ENCODE data around the gene CERS5. TPM values are rescaled to one million over a fixed set of nuclear protein-coding genes. Genes with fewer than 3 reads are reported as not detected.

The CERS5 gene
- total RNA-seq, 2 experiments from 2014 or later = 33.9 to 39.5 TPM

- ATAC-seq (no peak), DNase-seq (no peak)
- H3K27ac Mint-ChIP-seq = peak overlapping the region; percentile 36
- H3K27me3 Mint-ChIP-seq = no peaks in the 10 kb centered on the region
- no peaks in the 10 kb centered on the region for H3K9me3 Mint-ChIP-seq
- no peak for TF ChIP-seq CTCF (IDR thresholded peaks at IDR 0.05)
- no peak overlapping the region for H3K4me3 Mint-ChIP-seq
- H3K36me3 Mint-ChIP-seq (ENCODE audit: low read depth) = peaks cover 15% of the 10 kb centered on the region
- ChIA-PET POLR2A (interaction anchor here (4.6 kb wide), 1 partner anchor 9 kb away, joined by 23 read pairs; the partner anchor contains the start of gene COX14), CTCF (interaction anchor here (1.4 to 7.6 kb wide), 3 partner anchors 9 to 11 kb away, joined by 3 to 54 read pairs (median 7); partner anchors contain the start of gene COX14)
- H3K4me1 Mint-ChIP-seq (ENCODE audit: low read depth) = peaks cover 19% of the 10 kb centered on the region
- intact Hi-C loops (cut with micrococcal nuclease) = no loop called here
Observed at GRCh38 chr12:50121641-50122040, 45.5 kb downstream of the CERS5 start.

GRCh38 chr12:50120953-50121352, 46.2 kb downstream of the CERS5 start:
- Mint-ChIP-seq H3K27me3 (no peaks in the 10 kb centered on the region), H3K9me3 (no peaks in the 10 kb centered on the region), H3K27ac (no peak overlapping the region), H3K4me3 (no peak overlapping the region), H3K4me1 (ENCODE audit: low read depth) (peaks cover 24% of the 10 kb centered on the region), H3K36me3 (ENCODE audit: low read depth) (peaks cover 17% of the 10 kb centered on the region)
- POLR2A ChIA-PET = interaction anchor here (0.6 to 1.4 kb wide), 4 partner anchors 9 to 325 kb away, joined by 3 to 4 read pairs (median 4); partner anchors contain the start of gene COX14
- intact Hi-C loops (cut with micrococcal nuclease) = no loop called here
- no peak for ATAC-seq
- CTCF ChIA-PET = interaction anchor here (1.4 to 7.6 kb wide), 3 partner anchors 10 to 12 kb away, joined by 3 to 54 read pairs (median 7); partner anchors contain the start of gene COX14
- DNase-seq = no peak
- no peak for TF ChIP-seq CTCF (IDR thresholded peaks at IDR 0.05)

- ChIA-PET POLR2A (interaction anchor here (0.6 to 1.4 kb wide), 4 partner anchors 8 to 324 kb away, joined by 3 to 4 read pairs (median 4); partner anchors contain the start of gene COX14), CTCF (interaction anchor here (1.4 to 7.6 kb wide), 4 partner anchors 9 to 55 kb away, joined by 3 to 54 read pairs (median 6); partner anchors contain the start of gene COX14)
- peaks cover 20% of the 10 kb centered on the region for H3K36me3 Mint-ChIP-seq (ENCODE audit: low read depth)
- intact Hi-C loops (cut with micrococcal nuclease) = no loop called here
- no peak overlapping the region for H3K27ac Mint-ChIP-seq
- H3K4me3 Mint-ChIP-seq = no peak overlapping the region
- TF ChIP-seq CTCF (IDR thresholded peaks at IDR 0.05) = no peak
- H3K27me3 Mint-ChIP-seq = no peaks in the 10 kb centered on the region
- no peak for DNase-seq
- H3K9me3 Mint-ChIP-seq = no peaks in the 10 kb centered on the region
- H3K4me1 Mint-ChIP-seq (ENCODE audit: low read depth) = peaks cover 24% of the 10 kb centered on the region
- ATAC-seq = no peak
Observed at GRCh38 chr12:50120521-50120920, 46.6 kb downstream of the CERS5 start.

GRCh38 chr12:50119387-50119786, 47.8 kb downstream of the CERS5 start:
- Mint-ChIP-seq H3K27me3 (no peaks in the 10 kb centered on the region), H3K9me3 (no peaks in the 10 kb centered on the region), H3K4me1 (ENCODE audit: low read depth) (peaks cover 21% of the 10 kb centered on the region), H3K4me3 (no peak overlapping the region), H3K36me3 (ENCODE audit: low read depth) (peaks cover 21% of the 10 kb centered on the region), H3K27ac (no peak overlapping the region)
- ChIA-PET POLR2A (no interaction called here), CTCF (interaction anchor here (0.8 to 7.6 kb wide), 4 partner anchors 8 to 81 kb away, joined by 3 to 54 read pairs (median 4); partner anchors contain the start of gene COX14)
- intact Hi-C loops (cut with micrococcal nuclease) = loop anchor here (10.0 kb wide), 1 partner anchor 195 kb away; no protein-coding TSS in a partner anchor
- no peak for TF ChIP-seq CTCF (IDR thresholded peaks at IDR 0.05)
- ATAC-seq (no peak), DNase-seq (no peak)

GRCh38 chr12:50117057-50117622, 50.0 kb downstream of the CERS5 start:
- no peak for DNase-seq

More at GRCh38 chr12:50117057-50117622, 50.0 kb downstream of the CERS5 start:
- Mint-ChIP-seq H3K4me3 (no peak overlapping the region), H3K27me3 (no peaks in the 10 kb centered on the region), H3K36me3 (ENCODE audit: low read depth) (peaks cover 23% of the 10 kb centered on the region), H3K27ac (peak overlapping the region; percentile 9), H3K9me3 (no peaks in the 10 kb centered on the region), H3K4me1 (ENCODE audit: low read depth) (peaks cover 25% of the 10 kb centered on the region)
- no peak for TF ChIP-seq CTCF (IDR thresholded peaks at IDR 0.05)
- ChIA-PET POLR2A (interaction anchor here (1.4 to 1.6 kb wide), 2 partner anchors 8 to 21 kb away, joined by 3 to 4 read pairs; no protein-coding TSS in a partner anchor), CTCF (interaction anchor here (0.5 to 2.0 kb wide), 5 partner anchors 16 to 272 kb away, joined by 3 to 8 read pairs (median 4); no protein-coding TSS in a partner anchor)
- no peak for ATAC-seq
- intact Hi-C loops (cut with micrococcal nuclease) = loop anchor here (10.0 kb wide), 1 partner anchor 198 kb away; no protein-coding TSS in a partner anchor
